Measurements from ENCODE around the gene SFT2D1.

- TF ChIP-seq, protein P1, sequence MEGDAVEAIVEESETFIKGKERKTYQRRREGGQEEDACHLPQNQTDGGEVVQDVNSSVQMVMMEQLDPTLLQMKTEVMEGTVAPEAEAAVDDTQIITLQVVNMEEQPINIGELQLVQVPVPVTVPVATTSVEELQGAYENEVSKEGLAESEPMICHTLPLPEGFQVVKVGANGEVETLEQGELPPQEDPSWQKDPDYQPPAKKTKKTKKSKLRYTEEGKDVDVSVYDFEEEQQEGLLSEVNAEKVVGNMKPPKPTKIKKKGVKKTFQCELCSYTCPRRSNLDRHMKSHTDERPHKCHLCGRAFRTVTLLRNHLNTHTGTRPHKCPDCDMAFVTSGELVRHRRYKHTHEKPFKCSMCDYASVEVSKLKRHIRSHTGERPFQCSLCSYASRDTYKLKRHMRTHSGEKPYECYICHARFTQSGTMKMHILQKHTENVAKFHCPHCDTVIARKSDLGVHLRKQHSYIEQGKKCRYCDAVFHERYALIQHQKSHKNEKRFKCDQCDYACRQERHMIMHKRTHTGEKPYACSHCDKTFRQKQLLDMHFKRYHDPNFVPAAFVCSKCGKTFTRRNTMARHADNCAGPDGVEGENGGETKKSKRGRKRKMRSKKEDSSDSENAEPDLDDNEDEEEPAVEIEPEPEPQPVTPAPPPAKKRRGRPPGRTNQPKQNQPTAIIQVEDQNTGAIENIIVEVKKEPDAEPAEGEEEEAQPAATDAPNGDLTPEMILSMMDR (IDR thresholded peaks at IDR 0.05): no peak
- no peak for TF ChIP-seq POLR2AphosphoS5 (IDR thresholded peaks at IDR 0.05)
- TF ChIP-seq POLR2A (IDR thresholded peaks at IDR 0.05): no peak
Observed at GRCh38 chr6:166331503-166332415, 10.6 kb downstream of the SFT2D1 start.
